ENCODE measurements around the gene LHFPL2.
"Not testable (repeated sequence)": the region's sequence is repeated elsewhere in the genome, so short reads cannot be mapped to it uniquely, and the experiment has no call there.

Gene LHFPL2

DNA sequence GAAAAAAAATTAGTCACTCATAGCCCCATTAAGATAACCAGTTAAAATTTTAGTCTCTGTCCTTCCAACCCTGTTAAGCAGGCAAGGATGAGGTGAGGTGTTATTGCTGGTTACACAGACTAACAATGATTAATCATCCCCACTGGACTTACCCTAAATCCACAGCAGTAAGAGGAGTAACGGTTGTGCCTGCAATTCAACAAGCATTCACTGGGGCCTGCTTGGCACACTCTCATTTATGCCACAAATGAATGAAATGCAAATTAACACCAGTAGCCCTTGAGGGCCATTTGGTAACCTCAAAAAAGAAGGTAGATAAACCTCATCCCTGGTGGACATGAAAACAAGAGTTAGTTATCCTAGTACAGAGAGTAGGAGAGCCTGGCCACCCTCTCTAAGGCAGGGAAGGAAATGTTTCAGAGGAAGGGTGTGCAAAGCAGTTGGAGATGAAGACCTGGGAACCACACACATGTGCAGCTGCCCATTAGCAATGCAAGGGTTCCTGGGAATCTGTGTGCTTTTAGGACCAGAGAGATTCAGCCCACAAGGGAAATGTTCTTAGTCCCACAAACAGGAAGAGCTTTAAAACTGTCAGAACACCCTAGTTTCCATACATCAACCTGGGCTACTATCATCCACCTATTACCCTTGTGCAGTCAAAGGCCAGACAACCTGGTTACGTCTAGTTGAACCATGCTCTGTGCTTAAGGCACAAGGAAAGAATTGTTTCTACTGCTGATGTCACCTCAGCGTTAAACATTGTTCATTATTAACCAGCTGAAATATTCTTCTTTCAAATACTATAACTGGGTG is 7.7 kb downstream of the LHFPL2 start:
- no peak for DNase-seq (ENCODE audit: low read depth in 2 of 2)

DNA sequence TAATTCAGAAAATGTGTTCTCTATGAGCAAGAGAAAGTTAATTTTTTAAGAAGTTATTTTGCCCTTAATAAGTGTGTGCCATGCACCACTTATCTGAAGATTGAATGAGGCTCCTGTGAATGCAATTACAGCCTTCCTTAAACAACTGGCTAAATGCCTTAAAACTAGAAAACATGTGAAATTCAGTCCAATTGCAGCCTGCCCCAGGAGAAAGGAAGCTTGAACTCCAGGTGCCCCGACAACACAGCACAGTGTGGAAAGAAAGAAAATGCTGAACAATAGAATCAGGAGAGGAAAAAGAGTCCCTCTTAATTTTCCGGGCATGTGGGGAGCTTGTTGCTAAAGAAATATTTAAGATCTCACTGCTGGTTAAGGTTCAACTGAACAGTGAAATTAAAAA is 8.8 kb downstream of the LHFPL2 start:
- no peak for DNase-seq (ENCODE audit: low read depth in 2 of 2)

DNA sequence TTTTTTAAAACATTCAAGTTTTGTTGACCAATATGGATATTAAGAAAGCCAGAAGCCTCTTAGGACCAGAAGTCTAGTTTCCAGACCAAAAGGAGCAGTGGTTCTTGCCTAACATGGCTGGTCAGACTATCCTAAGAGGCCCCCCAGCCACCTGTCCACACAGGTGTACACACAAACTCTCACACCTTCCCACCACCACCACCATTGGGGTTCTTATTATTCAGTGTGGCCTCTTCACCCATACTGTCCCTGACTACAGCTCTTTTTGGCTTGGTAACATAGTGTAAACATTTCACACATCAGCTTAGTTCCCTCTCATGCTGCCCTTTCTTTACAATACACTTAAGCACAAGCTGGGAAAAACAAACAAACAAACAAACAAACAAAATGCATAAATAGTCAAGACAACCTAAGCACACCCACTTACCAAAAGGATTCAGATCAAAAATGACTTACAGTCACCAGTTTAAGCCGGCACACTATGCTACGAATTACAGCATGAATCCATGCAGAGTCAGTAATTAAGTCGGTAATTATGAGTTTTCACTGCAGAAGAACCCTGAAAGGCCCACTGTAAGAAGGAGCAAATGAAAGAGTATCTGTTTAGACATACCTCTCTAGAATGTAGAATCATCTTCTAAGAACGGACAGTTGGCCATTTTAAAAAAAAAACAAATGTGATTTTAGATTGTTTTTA is 9.5 kb downstream of the LHFPL2 start:
- no peak for DNase-seq (ENCODE audit: low read depth in 2 of 2)

DNA sequence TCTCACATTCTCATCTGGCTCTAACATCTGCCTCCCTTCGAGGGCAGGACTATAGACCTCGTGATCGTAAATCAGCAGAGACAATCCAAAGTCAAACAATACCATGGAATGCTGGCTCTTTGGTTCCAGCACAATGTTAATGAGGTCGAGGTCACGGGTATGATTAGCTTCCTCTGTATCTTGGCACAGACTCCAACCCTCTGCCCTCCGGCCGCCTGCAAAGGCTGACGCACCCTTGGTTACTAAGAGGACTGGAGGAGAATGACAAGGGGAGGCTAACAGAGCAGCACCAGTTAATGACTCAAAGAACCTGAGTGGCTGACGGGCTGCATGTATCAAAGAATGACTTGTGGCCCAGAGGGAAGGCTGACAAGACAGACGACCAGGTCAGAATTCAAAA is 10.1 kb downstream of the LHFPL2 start:
- DNase-seq (ENCODE audit: low read depth in 2 of 2) = no peak

GRCh38 chr5:78637468-78637867 is 11.1 kb downstream of the LHFPL2 start:
- DNase-seq (ENCODE audit: low read depth in 2 of 2) = no peak

DNA sequence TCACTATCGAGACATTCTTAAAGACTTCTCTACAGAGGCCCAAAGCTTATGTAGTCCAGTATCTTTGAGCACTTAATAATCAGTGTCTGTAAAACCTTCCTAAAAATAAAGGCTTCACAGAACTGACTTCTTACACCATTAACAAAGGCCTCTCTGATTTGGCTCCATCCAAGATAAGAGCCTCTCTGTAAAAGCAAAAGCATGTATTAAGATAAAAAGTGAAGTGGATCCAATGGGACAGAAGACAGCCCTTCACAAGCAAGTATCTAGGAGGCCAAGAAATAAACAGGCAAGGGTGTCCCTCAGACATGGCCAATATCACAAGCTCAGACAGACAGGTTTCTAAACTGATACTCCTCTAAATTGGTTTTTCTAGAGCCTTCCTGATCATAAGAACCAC is 11.9 kb downstream of the LHFPL2 start:
- no peak for DNase-seq (ENCODE audit: low read depth in 2 of 2)

GRCh38 chr5:78634634-78635033 is 13.9 kb downstream of the LHFPL2 start:
- DNase-seq (ENCODE audit: low read depth in 2 of 2) = no peak

- DNase-seq (ENCODE audit: low read depth in 2 of 2) = no peak
Observed at GRCh38 chr5:78634229-78634628, 14.3 kb downstream of the LHFPL2 start.

- no peak for DNase-seq (ENCODE audit: low read depth in 2 of 2)
Observed at GRCh38 chr5:78633700-78634099, 14.9 kb downstream of the LHFPL2 start.

DNA sequence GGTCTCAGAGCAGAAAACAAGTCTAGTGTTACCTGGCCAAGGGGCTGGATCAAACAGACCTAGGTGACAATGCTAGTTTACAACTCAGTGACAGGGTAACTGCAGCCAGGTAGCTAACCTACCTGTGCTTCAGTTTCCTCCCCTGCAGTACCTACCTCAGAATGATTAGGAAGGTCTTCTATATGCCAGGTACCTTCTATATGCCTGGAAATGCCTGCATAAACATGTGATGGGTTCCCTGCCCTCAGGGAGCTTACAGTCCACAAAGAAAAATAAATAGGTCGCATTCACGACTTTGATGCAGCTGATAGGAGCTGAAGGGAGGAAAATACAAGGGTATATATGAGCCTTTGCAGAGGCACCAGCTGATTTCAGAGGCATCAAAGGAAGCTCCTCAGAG is 16.1 kb downstream of the LHFPL2 start:
- DNase-seq (ENCODE audit: low read depth in 2 of 2) = no peak

DNA sequence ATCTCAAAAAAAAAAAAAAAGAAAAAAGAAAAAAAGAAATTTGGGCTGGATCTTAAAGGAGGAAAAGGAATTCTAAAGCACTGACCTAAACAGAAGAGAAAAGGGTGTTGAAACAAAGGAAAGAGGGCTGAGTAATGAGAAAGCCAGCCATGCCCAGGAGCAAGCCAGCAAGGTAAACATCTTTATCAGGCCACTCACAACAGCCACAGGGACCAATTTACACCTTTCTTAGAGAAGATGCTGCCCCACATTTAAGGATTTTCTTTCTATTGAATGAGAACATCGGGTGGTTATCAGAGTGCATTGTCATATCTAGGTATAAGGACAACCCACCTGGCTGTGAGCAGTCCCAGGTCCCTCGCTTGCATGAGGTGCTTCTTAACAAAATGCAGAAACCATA is 16.6 kb downstream of the LHFPL2 start:
- no peak for DNase-seq (ENCODE audit: low read depth in 2 of 2)

GRCh38 chr5:78630047-78630446 is 18.5 kb downstream of the LHFPL2 start:
- DNase-seq (ENCODE audit: low read depth in 2 of 2) = no peak

- no peak for DNase-seq (ENCODE audit: low read depth in 2 of 2)
Observed at GRCh38 chr5:78629624-78630023, 18.9 kb downstream of the LHFPL2 start.

- DNase-seq (ENCODE audit: low read depth in 2 of 2) = no peak
Observed at GRCh38 chr5:78628270-78628992, 20.1 kb downstream of the LHFPL2 start.

DNA sequence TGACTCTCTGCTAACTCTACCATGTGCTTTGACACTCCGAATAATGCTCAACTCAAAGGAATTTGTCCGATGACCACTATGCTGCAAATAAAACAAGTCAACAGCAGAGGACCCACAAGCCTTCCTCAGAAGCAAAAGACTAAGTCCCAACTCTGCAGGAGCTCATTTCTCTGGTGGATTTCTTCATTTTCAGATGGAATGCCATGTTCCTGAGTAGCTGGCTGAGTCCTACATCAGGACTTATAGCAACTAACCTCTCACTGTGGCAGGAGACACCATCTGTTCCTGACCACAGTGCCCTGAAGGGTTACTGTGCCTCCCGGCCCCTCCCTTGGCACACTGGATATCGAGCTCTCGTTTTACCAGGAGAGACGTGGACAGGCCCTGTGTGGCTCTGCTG is 20.8 kb downstream of the LHFPL2 start:
- no peak for DNase-seq (ENCODE audit: low read depth in 2 of 2)

DNA sequence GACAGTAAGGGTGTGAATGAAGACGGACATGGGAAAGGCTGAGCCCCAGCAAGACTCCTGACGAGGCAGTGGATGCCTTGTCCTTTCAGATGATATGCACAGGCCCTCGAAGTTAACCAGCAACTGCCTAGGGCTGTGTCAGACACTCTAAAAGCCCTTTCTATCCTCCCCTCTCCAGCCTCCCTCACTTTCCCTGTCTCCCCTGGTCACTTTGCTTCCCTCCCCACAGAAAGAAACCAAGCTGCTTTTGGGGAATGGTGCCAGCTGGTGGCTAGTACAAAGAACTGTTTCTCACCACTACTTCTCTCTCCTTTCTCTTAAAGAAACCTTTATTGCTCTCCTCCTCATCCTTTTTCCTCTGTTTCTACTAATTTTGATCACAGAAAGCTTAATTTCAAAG is 21.4 kb downstream of the LHFPL2 start:
- DNase-seq (ENCODE audit: low read depth in 2 of 2) = no peak

- DNase-seq (ENCODE audit: low read depth in 2 of 2) = no peak
Observed at GRCh38 chr5:78626009-78626571, 22.5 kb downstream of the LHFPL2 start.

GRCh38 chr5:78624992-78625391 is 23.6 kb downstream of the LHFPL2 start:
- DNase-seq (ENCODE audit: low read depth in 2 of 2) = no peak

DNA sequence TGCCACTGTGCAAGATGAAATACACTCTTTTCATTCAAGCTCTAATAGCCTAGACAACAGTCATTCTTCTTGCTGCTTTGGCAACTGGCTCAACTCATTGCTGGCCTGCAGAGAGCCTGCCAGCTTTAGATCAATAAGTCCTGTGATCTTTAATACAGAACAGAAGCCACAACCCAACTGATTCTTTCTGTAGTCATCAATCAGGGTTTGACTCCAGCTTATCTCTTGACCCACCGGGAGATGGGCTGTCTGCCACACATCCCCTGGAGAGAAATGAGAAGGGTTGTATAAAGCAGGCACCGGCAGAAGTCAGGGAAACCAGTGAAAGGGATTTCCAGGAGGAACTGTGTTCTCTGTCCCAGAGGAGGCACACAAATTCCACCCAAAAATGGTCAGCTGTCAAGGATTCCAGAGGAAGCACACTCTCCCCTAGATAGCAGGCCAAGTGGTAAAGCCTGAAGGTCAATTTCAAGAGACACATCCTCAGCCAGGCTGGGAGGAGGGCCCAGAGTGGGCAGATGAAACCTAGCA is 24.5 kb downstream of the LHFPL2 start:
- DNase-seq (ENCODE audit: low read depth in 2 of 2) = no peak

DNA sequence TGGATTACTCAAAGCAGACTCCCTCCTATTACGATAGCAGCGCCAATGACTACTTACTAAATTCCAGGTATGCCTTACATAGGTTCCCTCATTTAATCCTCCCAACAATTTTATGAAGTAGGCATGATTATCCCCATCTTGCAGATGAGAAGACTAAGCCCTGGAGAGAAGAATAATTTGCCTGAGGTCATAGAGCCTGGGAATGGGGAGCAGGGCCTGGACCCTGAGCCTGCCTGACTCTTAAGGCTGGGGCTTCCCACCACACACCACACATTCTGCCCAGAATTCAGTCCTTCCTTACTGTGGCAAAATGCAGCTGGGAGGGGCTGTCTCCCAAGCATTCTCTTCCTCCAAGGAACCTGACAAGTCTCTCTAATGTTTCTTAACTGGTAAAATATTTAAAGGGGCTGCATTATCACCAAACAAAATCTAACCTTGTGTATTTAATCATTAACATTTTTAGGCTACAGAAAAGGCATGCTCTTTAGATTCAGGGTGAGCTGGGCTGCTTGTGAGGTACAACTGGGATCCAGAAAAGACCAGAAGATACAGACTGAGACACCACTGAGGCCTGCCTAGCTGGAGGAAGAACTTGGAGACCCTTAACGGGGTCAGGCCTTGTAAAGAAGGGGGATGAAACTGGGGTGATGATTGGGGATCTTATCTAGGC is 26.1 kb downstream of the LHFPL2 start:
- DNase-seq (ENCODE audit: low read depth in 2 of 2) = no peak

DNA sequence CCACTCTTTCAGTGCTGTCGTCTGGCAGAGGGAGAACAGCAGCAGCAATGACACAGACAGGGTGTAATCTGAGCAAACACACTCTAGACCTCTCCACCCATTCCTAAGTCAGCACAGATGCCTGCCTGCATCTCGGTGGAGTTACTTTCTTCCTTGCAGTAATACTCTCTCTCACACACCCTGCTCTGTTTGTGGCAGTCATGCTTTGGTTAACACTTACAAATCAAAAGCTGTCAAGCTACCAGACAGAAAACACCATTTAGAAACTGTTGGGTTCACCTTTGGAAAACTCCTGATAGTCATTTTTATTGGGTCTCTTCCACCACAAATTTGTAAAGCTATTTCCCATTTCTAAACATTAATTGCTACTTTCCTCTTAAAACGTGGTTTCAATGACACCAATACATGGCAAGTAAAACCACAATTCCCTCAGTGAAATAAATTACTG is 27.3 kb downstream of the LHFPL2 start:
- no peak for DNase-seq (ENCODE audit: low read depth in 2 of 2)

DNA sequence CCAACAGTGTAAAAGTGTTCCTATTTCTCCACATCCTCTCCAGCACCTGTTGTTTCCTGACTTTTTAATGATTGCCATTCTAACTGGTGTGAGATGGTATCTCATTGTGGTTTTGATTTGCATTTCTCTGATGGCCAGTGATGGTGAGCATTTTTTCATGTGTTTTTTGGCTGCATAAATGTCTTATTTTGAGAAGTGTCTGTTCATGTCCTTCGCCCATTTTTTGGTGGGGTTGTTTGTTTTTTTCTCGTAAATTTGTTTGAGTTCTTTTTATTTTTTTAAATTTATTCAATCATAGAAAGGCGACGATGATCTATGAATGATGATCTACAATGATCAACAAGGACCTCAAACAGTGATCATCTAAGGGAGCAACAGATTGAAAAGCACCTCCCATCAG is 28.5 kb downstream of the LHFPL2 start:
- not testable (repeated sequence) for DNase-seq (ENCODE audit: low read depth in 2 of 2)

Data from stimulated activated CD8-positive, alpha-beta memory T cell treated with anti-CD3 and anti-CD28 coated beads, Interleukin-7, amount 100 ng/mL, for 4 hours (primary cell).